ENCODE data around the gene FADD. TPM values are rescaled to one million over a fixed set of nuclear protein-coding genes. Genes with fewer than 3 reads are reported as not detected.

FADD gene
- total RNA-seq, 1 donor from 2014 or later: 42.1 TPM

Other genes with a start within 250 kb of the FADD start
- gene ANO1, start 125.0 kb upstream of the FADD start, total RNA-seq: not detected in 2 replicates
- gene PPFIA1, start 67.4 kb downstream of the FADD start, total RNA-seq: 42.1 and 43.5 TPM in 2 replicates
- gene CTTN, start 195.2 kb downstream of the FADD start, total RNA-seq: 2.2 and 3.1 TPM in 2 replicates

Measured in T-helper 1 cell treated with Interleukin-12 subunit alpha and Interleukin-12 subunit beta and Interleukin-4 antibody, amounts not matched to agents 30 ng/mL and 1 ng/mL, for 36 hours (primary cell).